Mucosa of descending colon (tissue), 3 donors: Measurements from ENCODE around the gene STK32C. TPM values are rescaled to one million over a fixed set of nuclear protein-coding genes. Genes with fewer than 3 reads are reported as not detected.

Experiments
- ATAC-seq: fragments of 200-7000 bp; cut with Tn5 transposase; one replicate; pipeline ENCODE4 v1.9.1; 2020; ENCODE audit warnings: mild to moderate bottlenecking, moderate library complexity
- DNase-seq, 3 donors: peaks; one replicate each; pipeline ENCODE4 v3.0.0-alpha.2; 2020
- H3K36me3 ChIP-seq: fragments of 200-600 bp; one replicate; pipeline ENCODE4 v1.8.0; 2021; ENCODE audit warnings: low read depth, mild to moderate bottlenecking
- H3K4me1 ChIP-seq: fragments of 200-600 bp; one replicate; pipeline ENCODE4 v1.8.0; 2021; ENCODE audit warnings: low read depth, mild to moderate bottlenecking
- H3K4me3 ChIP-seq: fragments of 200-600 bp; one replicate; pipeline ENCODE4 v1.8.0; 2021; ENCODE audit warnings: mild to moderate bottlenecking
- H3K9me3 ChIP-seq: fragments of 200-600 bp; one replicate; pipeline ENCODE4 v1.8.0; 2021; ENCODE audit warnings: mild to moderate bottlenecking
- CTCF ChIP-seq: fragments of 200-600 bp; IDR thresholded peaks from one replicate; pipeline ENCODE4 v1.8.0; 2022; ENCODE audit warnings: antibody characterized with exemption, mild to moderate bottlenecking
- intact Hi-C, 2 donors: fragments of 100-400 bp; cut with DNase I in 1 of 2; cut with micrococcal nuclease in 1 of 2; formaldehyde crosslinking; loops; one replicate each; pipeline versions ENCODE4 v1.11.0 to v1.11.1; 2022; cut with DNase I, micrococcal nuclease
- total RNA-seq, 3 donors: library from RNA; stranded (reverse); fragmentation: NEBNext Ultra II Directional in 2 of 3; extraction: Animal tissue kit (Norgen Biotek cat#: 25700) in 2 of 3; gene quantifications; one replicate each; pipeline versions ENCODE4 v1.2.1 to v1.2.4, GENCODE V29; 2021 to 2023
- donor health status: DM: no; HTN: no; CAD: no; lungs with moderate emphysema.
- donor health status: DM: no; HTN: no; CAD: no.
- donor health status: DM: no; HTN: yes; CAD: no.

Gene STK32C
- total RNA-seq, 3 donors from 2014 or later = 4.5 to 11.5 (median 11.1) TPM

- intact Hi-C loops = no loop called here
- peak in 1 of 3 donors; percentile 13 for DNase-seq
- no peaks in the 10 kb centered on the region for H3K36me3 ChIP-seq
- TF ChIP-seq CTCF = no peak
- no peak for ATAC-seq
- H3K4me3 ChIP-seq = no peak overlapping the region
- peaks cover 8% of the 10 kb centered on the region for H3K4me1 ChIP-seq
- no peaks in the 10 kb centered on the region for H3K9me3 ChIP-seq
Observed at GRCh38 chr10:132158122-132158741, 149.5 kb downstream of the STK32C start.

Other genes starting within 250 kb of the STK32C start
- 1 to 10 TPM in 1 of 3 donors, under 1 TPM in 2; 0.20 to 1.4 (median 0.24) TPM for gene JAKMIP3, start 242.0 kb downstream of the STK32C start, total RNA-seq
- gene DPYSL4, start 121.0 kb downstream of the STK32C start, total RNA-seq = 1 to 10 TPM in 1 of 3 donors, under 1 TPM in 2; 0.46 to 1.3 (median 0.55) TPM
- gene LRRC27, start 24.2 kb upstream of the STK32C start, total RNA-seq = 10 to 100 TPM in 2 of 3 donors, 1 to 10 TPM in 1; 6.9 to 12.2 (median 11.1) TPM
- gene PWWP2B, start 89.2 kb upstream of the STK32C start, total RNA-seq = 10 to 100 TPM; 37.7 to 55.6 (median 41.7) TPM
- 10 to 100 TPM; 31.7 to 92.8 (median 32.0) TPM for gene INPP5A, start 229.8 kb upstream of the STK32C start, total RNA-seq